ENCODE data around the gene CLVS2.

The CLVS2 gene

GRCh38 chr6:123030282-123030681 lies 34.2 kb downstream of the CLVS2 start:
- DNase-seq (ENCODE audit: insufficient read length) (no peak), FAIRE-seq (no peak)

GRCh38 chr6:123036648-123037047 lies 40.6 kb downstream of the CLVS2 start:
- TF ChIP-seq POLR2AphosphoS5 (IDR thresholded peaks at IDR 0.05; ENCODE audit: low read depth, low read length), result no peak
- TF ChIP-seq TAF1 (IDR thresholded peaks at IDR 0.05; ENCODE audit: borderline replicate concordance, low read depth, low read length), result no peak
- TF ChIP-seq POLR2A (IDR thresholded peaks at IDR 0.05; ENCODE audit: low read depth, low read length), result no peak
- DNase-seq (ENCODE audit: insufficient read length), result no peak
- FAIRE-seq, result no peak

More at GRCh38 chr6:123030282-123030681, 34.2 kb downstream of the CLVS2 start:
- TF ChIP-seq POLR2A (IDR thresholded peaks at IDR 0.05; ENCODE audit: low read depth, low read length), result no peak
- TF ChIP-seq TAF1 (IDR thresholded peaks at IDR 0.05; ENCODE audit: borderline replicate concordance, low read depth, low read length), result no peak
- TF ChIP-seq POLR2AphosphoS5 (IDR thresholded peaks at IDR 0.05; ENCODE audit: low read depth, low read length), result no peak

GRCh38 chr6:123039431-123039830 lies 43.4 kb downstream of the CLVS2 start:
- FAIRE-seq, result no peak
- DNase-seq (ENCODE audit: insufficient read length), result no peak
- no peak for TF ChIP-seq TAF1 (IDR thresholded peaks at IDR 0.05; ENCODE audit: borderline replicate concordance, low read depth, low read length)
- no peak for TF ChIP-seq POLR2A (IDR thresholded peaks at IDR 0.05; ENCODE audit: low read depth, low read length)
- TF ChIP-seq POLR2AphosphoS5 (IDR thresholded peaks at IDR 0.05; ENCODE audit: low read depth, low read length), result no peak

GRCh38 chr6:123042401-123042800 lies 46.4 kb downstream of the CLVS2 start:
- TF ChIP-seq TAF1 (IDR thresholded peaks at IDR 0.05; ENCODE audit: borderline replicate concordance, low read depth, low read length), result no peak
- TF ChIP-seq POLR2A (IDR thresholded peaks at IDR 0.05; ENCODE audit: low read depth, low read length), result no peak
- TF ChIP-seq POLR2AphosphoS5 (IDR thresholded peaks at IDR 0.05; ENCODE audit: low read depth, low read length), result no peak
- DNase-seq (ENCODE audit: insufficient read length) (no peak), FAIRE-seq (no peak)

DNA sequence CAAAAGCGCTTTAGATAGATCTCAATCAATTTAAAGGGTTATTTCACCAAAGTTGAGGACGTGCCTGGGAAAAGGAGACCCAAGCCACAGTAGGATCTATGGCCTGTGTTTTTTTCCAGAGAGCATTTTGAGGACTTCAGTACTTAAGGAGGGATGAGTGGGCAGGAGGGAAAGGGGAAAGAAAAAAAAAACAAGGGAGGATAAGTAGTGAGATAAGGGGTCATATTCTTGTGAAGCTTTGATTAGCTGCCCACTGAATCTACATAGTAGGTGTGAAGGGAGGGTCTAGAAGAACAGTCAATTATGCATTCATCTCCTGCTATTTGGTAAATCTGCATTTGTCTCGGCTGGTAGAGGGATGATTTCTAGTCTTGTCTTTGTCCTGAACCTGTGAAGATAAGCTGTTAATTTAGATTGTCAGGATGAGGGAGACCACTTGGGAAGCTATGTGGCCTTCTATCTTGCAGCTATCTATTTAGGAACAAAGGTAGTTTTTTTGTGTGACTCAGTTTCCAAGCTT lies 48.4 kb downstream of the CLVS2 start:
- DNase-seq (ENCODE audit: insufficient read length) (no peak), FAIRE-seq (no peak)
- TF ChIP-seq TAF1 (IDR thresholded peaks at IDR 0.05; ENCODE audit: borderline replicate concordance, low read depth, low read length) (no peak), POLR2A (IDR thresholded peaks at IDR 0.05; ENCODE audit: low read depth, low read length) (no peak), POLR2AphosphoS5 (IDR thresholded peaks at IDR 0.05; ENCODE audit: low read depth, low read length) (no peak)

DNA sequence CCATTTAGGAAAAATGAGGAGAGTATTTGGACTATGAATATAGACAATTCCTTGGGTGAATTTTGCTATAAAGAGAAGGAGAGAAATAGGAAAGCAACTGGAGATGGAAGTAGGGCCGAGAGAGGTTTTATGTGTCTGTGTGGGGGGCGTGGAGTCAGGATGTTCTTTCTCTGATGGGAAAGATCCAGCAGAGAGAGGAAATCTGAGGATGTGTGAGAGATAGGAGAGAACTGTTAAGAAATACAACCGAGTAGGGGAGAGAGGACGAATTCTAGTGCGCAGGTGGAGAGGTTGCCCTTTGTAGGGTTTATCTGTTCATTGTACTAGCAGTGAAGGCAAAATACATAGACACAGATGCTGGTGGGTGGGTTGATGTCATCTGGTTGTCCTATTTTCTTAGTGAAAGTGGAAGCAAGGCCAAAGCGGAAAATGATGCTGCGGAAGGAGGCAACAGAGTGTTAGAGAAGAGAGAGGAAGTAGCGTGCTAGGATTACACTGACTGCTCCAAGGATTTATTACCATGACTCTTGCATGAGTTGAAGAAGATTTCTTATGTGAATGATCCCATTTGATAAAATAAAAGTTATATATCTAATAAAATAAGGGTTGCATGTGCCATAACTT lies 57.7 kb downstream of the CLVS2 start:
- TF ChIP-seq POLR2A (IDR thresholded peaks at IDR 0.05; ENCODE audit: low read depth, low read length) (no peak), POLR2AphosphoS5 (IDR thresholded peaks at IDR 0.05; ENCODE audit: low read depth, low read length) (no peak), TAF1 (IDR thresholded peaks at IDR 0.05; ENCODE audit: borderline replicate concordance, low read depth, low read length) (no peak)
- DNase-seq (ENCODE audit: insufficient read length) (no peak), FAIRE-seq (no peak)

DNA sequence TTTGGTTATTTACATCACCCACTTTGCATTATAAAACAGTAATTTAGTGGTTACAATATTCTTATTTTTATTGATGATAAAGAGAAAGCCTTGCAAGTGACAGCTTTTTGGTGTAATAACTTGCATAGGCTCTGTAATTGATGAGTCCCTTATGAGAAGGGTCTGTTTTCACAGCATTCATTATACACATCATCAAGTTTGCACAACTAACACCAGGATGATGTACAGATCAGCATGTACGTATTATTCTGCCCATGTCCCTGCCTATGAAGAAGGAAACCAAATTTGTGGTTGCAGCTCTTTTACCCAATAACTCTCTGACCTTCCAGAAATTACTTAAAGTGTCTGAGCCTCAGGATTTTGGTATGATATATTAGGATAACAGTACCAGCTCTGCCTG lies 59.2 kb downstream of the CLVS2 start:
- FAIRE-seq (no peak), DNase-seq (ENCODE audit: insufficient read length) (no peak)
- TF ChIP-seq POLR2A (IDR thresholded peaks at IDR 0.05; ENCODE audit: low read depth, low read length) (no peak), TAF1 (IDR thresholded peaks at IDR 0.05; ENCODE audit: borderline replicate concordance, low read depth, low read length) (no peak), POLR2AphosphoS5 (IDR thresholded peaks at IDR 0.05; ENCODE audit: low read depth, low read length) (no peak)

DNA sequence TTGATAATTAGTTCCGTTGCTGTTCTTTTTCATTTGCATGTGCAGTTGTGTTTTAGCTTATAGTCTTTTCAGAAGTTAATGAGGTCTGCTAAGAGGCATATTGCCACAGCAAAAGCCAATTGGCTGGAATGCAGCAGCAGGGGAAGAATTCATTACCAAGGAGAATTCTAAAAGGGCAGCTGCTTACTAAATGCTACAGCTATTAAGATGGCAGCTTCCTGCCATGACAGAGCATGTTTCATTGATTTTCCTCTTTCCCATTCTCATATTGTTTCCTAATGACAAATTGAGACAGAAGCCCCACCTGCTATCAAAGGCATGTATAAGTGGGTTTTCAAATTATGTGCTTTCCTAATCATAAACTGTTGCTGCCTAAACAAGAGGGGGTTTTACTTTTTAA lies 66.6 kb downstream of the CLVS2 start:
- no peak for TF ChIP-seq TAF1 (IDR thresholded peaks at IDR 0.05; ENCODE audit: borderline replicate concordance, low read depth, low read length)
- TF ChIP-seq POLR2AphosphoS5 (IDR thresholded peaks at IDR 0.05; ENCODE audit: low read depth, low read length), result no peak
- TF ChIP-seq POLR2A (IDR thresholded peaks at IDR 0.05; ENCODE audit: low read depth, low read length), result no peak
- no peak for FAIRE-seq
- DNase-seq (ENCODE audit: insufficient read length), result no peak

GRCh38 chr6:123064038-123064437 lies 68.0 kb downstream of the CLVS2 start:
- no peak for FAIRE-seq
- DNase-seq (ENCODE audit: insufficient read length), result no peak
- TF ChIP-seq POLR2A (IDR thresholded peaks at IDR 0.05; ENCODE audit: low read depth, low read length) (no peak), TAF1 (IDR thresholded peaks at IDR 0.05; ENCODE audit: borderline replicate concordance, low read depth, low read length) (no peak), POLR2AphosphoS5 (IDR thresholded peaks at IDR 0.05; ENCODE audit: low read depth, low read length) (no peak)

DNA sequence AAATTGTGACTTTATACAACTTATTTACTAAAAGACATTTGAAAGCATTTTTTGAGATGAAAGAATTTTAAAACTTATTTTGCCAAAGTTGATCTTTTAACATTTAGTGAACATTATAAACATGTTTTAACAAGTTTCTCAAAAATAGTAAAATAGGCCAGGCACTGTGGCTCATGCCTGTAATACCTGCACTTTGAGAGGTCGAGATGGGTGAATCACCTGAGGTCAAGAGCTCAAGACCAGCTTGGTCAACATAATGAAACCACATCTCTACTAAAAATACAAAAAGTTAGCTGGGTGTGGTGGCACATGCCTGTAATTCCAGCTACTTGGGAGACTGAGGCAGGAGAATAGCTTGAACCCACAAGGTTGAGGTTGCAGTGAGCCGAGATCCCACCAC lies 78.6 kb downstream of the CLVS2 start:
- no peak for DNase-seq (ENCODE audit: insufficient read length)
- TF ChIP-seq POLR2AphosphoS5 (IDR thresholded peaks at IDR 0.05; ENCODE audit: low read depth, low read length) (no peak), POLR2A (IDR thresholded peaks at IDR 0.05; ENCODE audit: low read depth, low read length) (no peak), TAF1 (IDR thresholded peaks at IDR 0.05; ENCODE audit: borderline replicate concordance, low read depth, low read length) (no peak)
- FAIRE-seq, result no peak

DNA sequence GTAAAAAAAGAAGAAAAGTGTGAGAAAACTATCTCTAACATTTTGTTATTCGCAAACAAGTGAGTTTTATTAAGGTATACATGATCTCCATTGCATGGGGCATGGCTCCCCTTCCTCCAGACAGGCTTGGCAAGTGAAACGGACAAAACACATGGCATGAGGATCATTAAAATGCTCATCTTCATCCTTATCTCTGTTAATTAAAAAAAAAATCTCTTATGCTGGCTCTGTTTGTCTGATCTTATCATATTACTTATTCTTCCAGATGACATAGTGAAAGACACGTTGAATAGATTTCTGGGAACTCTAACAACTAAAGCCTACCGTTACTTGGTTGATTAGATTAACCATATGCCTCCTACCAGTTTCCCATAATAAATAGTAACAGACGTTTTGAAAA lies 89.4 kb downstream of the CLVS2 start:
- no peak for FAIRE-seq
- TF ChIP-seq TAF1 (IDR thresholded peaks at IDR 0.05; ENCODE audit: borderline replicate concordance, low read depth, low read length), result no peak
- TF ChIP-seq POLR2AphosphoS5 (IDR thresholded peaks at IDR 0.05; ENCODE audit: low read depth, low read length), result no peak
- TF ChIP-seq POLR2A (IDR thresholded peaks at IDR 0.05; ENCODE audit: low read depth, low read length), result no peak
- no peak for DNase-seq (ENCODE audit: insufficient read length)

DNA sequence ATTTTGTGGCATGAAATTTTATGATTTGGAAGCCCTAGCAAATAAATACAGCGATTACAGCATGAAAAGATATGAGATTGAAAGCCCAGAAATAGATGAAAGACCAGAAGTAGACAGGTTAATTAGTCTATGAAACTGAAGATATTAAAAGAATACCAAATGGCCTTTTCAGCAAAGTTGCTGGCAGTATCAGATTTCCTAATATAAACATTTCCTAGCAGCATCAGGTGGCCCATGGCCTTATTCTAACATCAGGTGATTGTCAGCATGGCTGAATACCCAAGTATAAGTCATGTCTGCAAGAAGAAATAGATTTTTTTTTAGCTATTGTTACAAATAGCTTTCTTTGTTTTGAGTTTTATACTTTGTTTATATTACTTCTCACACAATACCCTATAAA lies 93.2 kb downstream of the CLVS2 start:
- no peak for TF ChIP-seq POLR2AphosphoS5 (IDR thresholded peaks at IDR 0.05; ENCODE audit: low read depth, low read length)
- no peak for TF ChIP-seq TAF1 (IDR thresholded peaks at IDR 0.05; ENCODE audit: borderline replicate concordance, low read depth, low read length)
- no peak for TF ChIP-seq POLR2A (IDR thresholded peaks at IDR 0.05; ENCODE audit: low read depth, low read length)
- FAIRE-seq (no peak), DNase-seq (ENCODE audit: insufficient read length) (no peak)
